GM19035 (cell line): ENCODE measurements around the gene SBF2.

Experiments
- ATAC-seq: cut with Tn5 transposase; IDR thresholded peaks from one replicate; pipeline ENCODE4 v1.9.1; 2021; ENCODE audit not compliant: unreplicated experiment

SBF2 gene

DNA sequence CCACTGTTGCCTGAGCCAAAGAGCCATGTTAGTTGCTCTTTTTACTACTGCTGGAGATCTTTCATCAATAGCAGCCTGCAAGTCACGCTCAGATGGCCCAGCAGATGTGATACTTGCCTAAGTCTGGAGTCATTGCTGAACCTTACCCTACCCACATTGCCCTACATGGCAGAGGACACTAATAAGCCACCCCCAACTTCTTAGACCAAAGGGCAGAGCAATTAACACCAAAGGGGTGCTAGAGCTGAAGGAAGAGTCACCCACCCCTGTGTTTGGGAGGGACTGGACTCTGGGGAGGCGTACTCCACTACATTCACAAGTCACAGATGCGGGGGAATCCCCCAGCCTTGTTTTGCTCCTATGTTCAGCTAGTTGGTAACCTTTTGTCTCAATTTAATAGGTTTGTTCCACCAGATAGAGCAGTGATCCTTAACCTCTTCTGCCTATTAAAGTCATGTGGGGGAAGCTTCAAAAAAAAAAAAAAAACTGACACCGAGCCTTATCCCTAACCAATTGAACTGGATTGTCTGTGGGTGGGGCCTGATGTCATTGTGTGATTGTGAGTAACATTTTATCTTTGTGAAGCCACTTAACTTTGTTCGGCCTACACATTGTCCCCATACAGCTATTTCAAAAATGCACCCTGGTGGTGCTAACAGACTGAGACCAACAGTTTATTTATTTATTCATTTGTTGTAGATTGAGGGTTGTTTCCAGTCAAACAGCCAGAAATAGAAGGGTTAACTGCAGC, 23.9 kb upstream of the SBF2 start:
- ATAC-seq = peak; percentile 45

DNA sequence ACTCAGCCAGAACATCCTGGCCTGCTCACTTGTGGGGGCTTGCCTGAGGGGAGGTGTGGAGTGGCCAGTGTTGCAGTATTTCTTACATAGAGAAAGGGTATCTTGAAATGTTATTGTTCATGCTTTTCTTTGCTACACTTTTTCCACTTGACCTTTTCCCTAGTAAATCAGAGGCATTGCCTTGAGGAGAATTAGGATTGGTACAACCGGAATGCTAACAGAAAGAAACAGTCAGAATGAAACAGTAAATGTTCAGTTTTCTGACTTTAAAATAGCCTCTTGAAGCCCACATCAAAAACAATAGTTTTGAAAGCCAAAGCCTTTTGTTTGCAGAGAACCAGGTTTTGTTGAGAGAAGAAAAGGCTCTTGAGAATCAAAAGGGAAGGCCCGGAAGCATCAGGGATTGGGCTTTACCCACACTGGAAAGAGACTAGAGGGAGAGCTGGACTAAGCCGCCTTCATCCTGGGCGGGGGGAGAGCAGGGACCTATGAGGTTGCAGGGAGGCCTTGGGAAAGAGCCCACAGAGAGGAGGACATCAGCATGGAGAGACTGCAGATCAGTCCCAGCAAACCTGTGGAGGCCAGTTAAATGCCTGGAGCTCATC, 23.2 kb upstream of the SBF2 start:
- ATAC-seq = peak; percentile 28

DNA sequence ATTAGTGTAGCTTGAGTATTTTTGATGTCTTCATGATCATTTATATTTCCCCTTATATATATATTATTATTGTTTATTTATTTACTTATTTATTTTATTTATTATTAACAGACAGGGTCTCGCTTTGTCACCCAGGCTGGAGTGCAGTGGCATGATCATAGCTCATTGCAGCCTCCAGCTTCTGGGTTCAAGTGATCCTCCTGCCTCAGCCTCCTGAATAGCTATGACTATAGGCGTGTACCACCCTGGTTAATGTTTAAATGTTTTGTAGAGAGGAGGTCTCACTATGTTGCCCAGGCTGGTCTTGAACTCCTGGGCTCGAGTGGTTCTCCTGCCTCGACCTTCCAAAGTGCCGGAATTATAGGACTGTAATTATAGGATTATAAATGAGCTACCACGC, 21.1 kb upstream of the SBF2 start:
- ATAC-seq = no peak

- ATAC-seq = peak; percentile 82
These were observed 20.4 kb upstream of the SBF2 start for GRCh38 chr11:10314199-10315072.

DNA sequence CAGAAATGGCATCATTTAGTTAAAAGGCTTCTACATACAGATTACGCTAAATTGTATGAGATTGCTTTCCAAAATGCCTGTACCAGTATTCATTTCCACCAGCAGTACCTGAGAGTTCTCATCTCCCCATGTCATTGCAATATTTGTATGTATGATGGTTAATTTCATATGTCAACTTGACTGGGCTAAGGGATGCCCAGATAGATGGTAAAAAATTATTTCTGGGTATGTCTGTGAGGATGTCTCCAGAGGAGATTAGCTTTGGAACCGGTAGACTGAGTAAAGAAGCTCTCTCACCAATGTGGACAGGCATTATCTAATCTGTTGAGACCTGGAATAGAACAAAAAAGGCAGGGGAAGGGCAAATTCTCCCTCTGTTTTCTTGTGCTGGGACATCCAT, 17.8 kb upstream of the SBF2 start:
- ATAC-seq = no peak

- no peak for ATAC-seq
These were observed 16.4 kb upstream of the SBF2 start for GRCh38 chr11:10310301-10310841.

GRCh38 chr11:10309163-10310093, 15.4 kb upstream of the SBF2 start:
- no peak for ATAC-seq

DNA sequence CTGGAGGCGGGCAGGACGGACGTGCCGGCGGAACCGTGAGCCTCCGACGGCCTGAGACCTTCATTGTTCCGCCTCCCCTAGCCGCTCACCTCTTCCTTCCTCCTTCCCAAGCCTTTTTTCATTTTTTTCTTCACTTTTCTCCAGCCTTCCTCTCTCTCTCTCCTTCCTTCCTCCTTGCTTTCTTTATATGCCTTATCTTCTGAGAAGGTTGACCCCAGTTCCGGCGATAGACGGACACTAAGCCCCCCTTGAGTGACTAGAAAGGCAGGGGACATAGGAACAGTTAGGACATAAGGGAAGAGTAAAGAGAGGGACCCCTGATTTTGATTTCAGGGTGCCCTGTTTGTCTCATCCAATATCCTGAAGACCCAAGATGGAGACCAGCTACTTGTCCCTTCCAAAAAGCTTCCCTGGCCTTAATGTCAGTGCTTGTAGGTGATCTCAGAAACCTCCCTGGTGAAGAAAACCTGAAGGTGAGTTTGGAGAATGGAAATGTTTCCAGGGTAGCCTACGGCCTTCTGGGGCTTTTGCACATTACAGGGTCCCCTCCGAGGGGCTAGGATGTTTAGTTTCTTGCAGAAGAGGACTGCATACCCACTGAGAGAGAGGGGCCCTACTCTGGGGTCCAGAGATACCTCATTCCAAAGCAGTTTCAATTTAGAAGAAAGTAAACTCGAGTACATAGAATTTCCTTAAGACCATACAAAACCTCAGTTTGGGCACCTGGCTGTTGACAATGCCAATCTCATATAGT, 14.4 kb upstream of the SBF2 start:
- no peak for ATAC-seq

DNA sequence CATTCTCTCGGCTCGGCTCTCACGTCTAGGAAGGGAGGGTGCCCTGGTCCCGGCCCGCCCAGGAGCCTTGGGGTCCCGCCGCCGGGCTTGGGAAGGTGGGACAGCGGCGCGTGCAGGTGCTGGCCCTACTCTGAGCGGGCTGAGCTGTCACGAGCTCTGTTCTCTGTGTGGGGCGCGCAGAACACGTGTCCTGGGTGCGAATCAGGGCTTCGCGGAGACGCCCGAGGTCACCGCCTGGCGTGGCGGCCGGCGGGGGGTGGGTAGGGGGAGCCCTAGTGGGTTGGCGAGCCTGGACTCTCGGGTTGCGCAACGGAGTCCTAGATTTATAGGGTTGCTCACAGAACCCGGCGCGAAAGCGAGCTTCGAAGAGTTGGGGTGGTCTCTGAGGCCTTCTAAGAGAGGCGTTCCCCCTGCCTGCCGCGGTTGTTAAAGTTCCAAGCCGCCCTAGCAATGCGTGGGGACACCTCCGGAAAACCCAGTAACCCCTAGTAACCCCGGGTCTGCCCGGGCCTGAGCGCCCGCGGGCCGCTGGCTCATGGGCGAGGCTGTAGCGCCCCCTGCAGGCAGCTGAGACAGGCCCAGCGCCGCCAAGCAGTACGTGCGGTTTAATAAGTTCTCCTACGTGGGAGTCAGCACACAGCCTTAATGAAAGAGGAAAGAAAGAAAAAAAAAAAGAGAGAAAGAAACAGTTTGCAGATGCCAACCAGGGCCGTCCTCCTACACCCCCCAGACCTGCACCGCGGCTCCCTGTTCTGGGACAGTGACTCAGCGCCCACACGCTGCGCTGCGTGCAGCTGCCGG, 13.6 kb upstream of the SBF2 start:
- ATAC-seq = peak; percentile 66

DNA sequence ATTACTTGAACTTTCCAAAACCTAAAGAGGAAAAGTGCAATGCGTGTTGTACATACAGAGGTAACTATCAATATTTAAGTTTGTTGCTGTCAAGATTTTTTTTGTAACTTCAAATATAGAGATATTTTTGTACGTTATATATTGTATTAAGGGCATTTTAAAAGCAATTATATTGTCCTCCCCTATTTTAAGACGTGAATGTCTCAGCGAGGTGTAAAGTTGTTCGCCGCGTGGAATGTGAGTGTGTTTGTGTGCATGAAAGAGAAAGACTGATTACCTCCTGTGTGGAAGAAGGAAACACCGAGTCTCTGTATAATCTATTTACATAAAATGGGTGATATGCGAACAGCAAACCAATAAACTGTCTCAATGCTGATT, 13.0 kb upstream of the SBF2 start:
- ATAC-seq = no peak

DNA sequence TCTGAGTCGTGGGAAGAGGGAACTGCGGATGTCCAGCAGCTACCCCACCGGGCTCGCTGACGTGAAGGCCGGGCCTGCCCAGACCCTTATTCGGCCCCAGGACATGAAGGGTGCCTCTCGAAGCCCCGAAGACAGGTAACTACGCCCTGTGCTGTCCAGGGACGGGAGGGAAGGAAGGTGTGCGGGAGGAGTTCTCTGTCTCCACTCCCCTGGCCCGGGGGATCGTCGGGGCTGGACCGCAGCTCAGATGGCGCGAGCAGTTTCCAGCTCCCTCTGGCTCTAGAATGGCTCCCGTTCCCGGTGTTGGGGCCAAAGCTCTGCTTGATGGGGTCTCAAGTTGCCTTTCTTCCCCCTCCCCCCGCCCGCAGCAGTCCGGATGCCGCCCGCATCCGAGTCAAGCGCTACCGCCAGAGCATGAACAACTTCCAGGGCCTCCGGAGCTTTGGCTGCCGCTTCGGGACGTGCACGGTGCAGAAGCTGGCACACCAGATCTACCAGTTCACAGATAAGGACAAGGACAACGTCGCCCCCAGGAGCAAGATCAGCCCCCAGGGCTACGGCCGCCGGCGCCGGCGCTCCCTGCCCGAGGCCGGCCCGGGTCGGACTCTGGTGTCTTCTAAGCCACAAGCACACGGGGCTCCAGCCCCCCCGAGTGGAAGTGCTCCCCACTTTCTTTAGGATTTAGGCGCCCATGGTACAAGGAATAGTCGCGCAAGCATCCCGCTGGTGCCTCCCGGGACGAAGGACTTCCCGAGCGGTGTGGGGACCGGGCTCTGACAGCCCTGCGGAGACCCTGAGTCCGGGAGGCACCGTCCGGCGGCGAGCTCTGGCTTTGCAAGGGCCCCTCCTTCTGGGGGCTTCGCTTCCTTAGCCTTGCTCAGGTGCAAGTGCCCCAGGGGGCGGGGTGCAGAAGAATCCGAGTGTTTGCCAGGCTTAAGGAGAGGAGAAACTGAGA, 12.2 kb upstream of the SBF2 start:
- ATAC-seq = no peak

- ATAC-seq = no peak
These were observed 11.4 kb upstream of the SBF2 start for GRCh38 chr11:10305262-10305963.

DNA sequence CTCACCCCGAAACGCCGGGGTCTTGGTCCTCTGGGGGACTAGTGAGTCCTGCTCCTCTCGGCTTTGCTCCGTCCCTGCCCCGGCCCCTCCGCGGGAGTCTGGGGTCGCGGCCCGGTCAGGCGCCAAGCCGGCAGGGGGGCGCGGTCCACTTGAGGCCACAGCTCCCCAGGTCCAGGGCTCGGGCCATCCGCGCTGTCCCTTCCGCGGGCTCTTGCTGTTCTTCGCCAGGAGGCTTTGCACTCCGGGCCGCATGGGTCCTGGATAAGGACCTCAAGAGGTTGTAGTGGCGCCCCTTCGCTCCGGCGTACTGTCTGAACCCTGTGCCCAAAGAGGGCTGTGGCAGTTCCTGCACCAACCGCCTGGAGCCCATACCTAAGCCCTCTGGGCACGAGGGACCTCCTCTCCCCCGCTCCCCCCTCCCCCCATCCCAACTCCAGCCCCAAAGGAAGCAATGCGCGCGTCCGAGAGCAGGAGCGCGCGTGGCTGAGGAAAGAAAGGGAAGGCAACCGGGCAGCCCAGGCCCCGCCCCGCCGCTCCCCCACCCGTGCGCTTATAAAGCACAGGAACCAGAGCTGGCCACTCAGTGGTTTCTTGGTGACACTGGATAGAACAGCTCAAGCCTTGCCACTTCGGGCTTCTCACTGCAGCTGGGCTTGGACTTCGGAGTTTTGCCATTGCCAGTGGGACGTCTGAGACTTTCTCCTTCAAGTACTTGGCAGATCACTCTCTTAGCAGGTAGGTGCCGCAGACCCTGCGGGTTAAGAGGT, 10.7 kb upstream of the SBF2 start, which contains the start of gene ADM:
Gene ADM (plus strand): TSS at position 579 of the 767 bp plus-strand sequence. CDS start 628 bp downstream, outside the sequence.
- no peak for ATAC-seq

GRCh38 chr11:10303558-10304363, 9.7 kb upstream of the SBF2 start:
- ATAC-seq = no peak

GRCh38 chr11:10302744-10303557, 8.9 kb upstream of the SBF2 start:
- ATAC-seq = no peak
